ENCODE measurements around the gene PCMTD2.

The PCMTD2 gene

GRCh38 chr20:64239449-64240242 lies 15.9 kb upstream of the PCMTD2 start:
- no peak for DNase-seq

- DNase-seq = no peak
These were observed 15.1 kb upstream of the PCMTD2 start for GRCh38 chr20:64240243-64241015.

DNA sequence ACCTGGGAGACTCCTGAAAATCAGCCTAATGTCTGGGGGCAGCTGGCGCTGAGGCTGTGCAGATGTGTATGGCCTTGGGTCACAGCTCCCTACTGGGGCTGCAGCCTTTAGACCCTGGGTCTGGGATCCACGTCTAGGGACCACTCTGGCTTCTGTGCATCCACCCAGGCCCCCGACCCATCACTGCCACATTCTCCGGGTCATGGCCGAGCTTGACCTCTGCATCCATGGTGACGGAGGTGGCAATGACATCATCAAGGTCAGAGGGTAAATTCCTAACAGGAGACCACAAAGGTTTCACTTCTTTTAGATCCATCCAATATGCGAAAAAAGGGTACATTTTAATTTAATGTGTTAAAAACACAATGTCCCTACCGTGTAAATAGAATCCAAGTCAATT lies 14.5 kb upstream of the PCMTD2 start:
- DNase-seq = no peak

GRCh38 chr20:64242003-64242796 lies 13.3 kb upstream of the PCMTD2 start:
- DNase-seq = no peak

DNA sequence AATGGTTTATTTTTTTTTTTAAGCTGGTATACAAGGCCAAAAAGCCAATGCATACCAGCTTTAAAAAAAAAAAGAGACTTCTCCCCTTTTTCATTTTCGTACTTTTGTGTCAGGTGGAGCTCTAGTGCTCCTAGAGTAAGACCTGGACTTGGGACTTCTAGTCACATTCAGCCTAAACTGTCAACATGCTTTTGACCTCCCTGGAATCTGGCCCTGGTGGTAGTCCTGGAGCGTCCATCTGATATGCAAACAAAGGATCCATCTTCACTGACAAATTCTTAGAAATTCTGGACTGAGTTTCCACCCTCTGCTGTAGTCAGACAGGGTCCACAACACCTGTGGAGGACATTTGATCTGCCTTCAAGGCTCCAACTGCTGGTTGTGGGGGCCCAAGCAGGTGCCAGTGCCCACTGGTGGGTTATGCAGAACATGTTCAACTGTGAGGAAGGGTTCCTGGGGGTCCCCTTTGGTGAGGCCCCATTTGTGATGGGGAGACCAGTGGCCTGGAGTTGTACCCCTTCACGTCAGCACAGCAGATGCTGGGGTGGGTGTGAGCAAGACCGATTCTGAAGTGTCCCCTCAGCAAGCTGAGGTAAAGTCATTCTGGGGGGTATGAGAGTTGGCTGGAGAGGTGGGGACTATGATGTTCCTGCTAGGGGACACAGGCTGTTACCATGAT lies 12.6 kb upstream of the PCMTD2 start:
- no peak for DNase-seq

GRCh38 chr20:64244281-64244805 lies 11.2 kb upstream of the PCMTD2 start:
- no peak for DNase-seq

DNA sequence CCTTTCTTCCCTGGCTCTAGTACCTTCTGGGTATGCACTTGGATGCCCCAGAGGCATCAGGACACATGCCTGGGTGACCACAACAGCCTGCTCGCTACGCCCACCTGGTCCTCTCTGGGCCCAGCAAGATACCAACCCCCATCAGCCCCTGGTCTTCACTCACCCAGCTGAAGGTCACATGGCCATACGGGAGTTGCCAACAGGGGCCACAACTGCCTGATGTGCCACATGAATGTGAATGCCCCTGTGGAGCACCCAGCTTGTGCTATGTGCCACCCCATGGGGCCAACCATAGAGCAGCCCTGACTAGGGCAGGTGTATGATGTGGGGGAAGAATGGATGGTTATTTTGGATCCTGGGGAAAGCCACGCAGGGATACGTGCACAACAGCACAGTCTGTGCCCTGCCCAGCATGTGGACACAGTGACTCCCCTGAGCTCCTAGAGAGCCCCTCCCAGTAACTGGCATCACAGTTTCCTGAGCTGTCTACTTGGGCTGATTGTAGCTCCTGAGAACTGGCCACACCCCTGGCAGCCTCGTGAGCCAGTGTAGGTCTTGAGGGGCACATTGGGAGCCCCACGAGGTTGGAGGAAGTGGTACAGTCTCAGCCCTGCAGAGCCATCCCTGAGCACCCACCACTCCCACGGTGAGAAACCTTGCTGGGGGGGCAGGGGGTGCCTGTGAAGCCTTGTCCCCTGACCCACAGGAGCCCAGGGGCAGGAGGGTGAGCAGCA lies 10.5 kb upstream of the PCMTD2 start:
- peak; percentile 17 for DNase-seq

DNA sequence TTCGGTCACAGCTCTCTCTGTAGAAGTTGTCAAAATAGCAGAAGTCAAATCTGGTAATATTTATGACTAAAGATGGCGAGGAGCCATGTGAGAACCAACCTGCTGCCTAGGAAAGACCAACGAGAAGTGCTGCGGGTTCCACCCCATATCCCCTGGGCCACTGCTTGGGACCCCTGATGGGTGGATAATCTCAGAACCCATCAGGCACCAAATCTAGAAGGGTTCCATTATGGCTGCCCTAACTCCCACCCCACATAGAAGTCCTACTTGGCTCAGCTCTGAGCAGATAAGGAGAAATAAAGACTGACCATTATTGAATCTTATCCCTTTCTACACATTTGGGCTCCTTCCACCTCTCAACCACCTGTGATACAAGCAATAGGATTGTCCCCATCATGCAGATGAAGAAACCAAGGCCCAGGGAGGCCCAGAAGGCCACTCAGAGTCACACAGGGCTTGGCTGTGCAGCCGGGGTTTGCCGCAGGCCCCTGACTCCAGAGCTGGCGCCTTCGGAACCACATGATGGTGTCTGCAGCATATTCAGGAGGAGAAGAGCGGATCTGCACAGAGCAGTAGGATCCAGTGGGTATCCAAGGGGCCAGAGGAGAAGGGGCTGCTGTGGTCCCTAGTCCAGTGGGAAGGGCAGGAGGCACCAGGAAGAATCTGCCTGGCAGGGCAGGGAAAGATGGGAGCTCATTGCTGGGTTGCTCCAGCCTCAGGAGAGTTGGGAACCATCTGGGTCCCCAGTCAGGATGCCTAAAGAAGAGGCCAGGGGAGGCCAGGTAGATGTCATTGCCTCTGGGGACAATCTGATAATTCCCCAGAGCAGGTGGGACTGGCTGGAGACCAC lies 9.6 kb upstream of the PCMTD2 start:
- no peak for DNase-seq

DNA sequence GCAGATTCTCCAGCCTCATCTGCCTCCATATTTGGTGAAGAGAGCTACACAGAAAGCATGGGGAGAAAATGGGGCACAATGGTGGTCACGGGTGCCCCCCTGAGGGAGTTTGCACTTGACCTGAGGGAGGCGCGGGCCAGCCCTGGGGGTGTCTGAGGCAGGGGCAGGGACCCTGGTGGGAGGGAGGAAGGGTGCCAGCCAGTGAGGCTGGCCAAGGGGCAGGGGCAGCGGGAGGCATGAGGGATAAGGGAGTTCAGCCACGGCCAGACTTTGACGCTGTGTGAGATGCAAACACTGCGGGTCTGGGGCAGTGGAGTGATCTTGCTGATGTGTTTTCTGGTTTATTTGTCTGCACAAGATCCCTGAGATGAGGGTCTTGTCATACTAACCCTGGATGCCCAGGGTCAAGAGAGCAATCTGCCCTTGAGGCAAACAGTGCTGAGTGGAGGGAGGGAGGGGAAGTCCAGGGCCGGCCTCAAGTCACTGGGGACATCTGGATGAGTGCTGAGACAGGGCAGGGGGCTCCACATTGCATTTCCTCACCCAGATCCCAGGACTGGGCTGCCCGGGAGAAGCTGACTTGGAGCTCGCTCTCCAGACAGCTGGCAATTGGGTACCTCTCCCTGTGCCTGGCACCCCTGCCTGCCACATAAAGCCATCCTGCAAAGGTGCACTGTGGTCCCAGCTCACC lies 8.8 kb upstream of the PCMTD2 start:
- DNase-seq = no peak

- no peak for DNase-seq
These were observed 8.3 kb upstream of the PCMTD2 start for GRCh38 chr20:64247307-64247618.

GRCh38 chr20:64247970-64248841 lies 7.3 kb upstream of the PCMTD2 start:
- DNase-seq = no peak

DNA sequence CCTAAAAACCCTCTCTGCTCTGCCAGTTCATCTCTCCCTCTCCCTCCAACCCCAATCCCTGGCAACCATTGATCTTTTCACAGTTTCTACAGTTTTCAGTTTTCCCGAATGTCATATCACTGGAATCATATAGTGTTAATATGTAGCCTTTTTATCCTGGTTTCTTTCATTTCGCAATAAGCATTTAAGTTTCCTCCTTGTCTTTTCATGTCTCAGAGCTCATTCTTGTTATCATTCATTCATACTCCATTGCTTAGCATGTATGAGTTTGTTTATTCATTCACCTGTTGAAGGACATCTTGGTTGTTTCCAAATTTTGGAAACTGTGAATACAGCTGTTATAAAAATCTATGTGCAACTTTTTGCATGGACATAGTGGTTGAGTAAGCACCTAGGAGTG lies 5.5 kb upstream of the PCMTD2 start:
- no peak for DNase-seq

- no peak for DNase-seq
These were observed 2.6 kb upstream of the PCMTD2 start for GRCh38 chr20:64253000-64253383.

- no peak for DNase-seq
These were observed 2.1 kb upstream of the PCMTD2 start for GRCh38 chr20:64253443-64253842.

- DNase-seq = no peak
These were observed 1.4 kb upstream of the PCMTD2 start for GRCh38 chr20:64254156-64254555.

GRCh38 chr20:64254571-64255360 lies 782 bp upstream of the PCMTD2 start:
- DNase-seq = no peak

GRCh38 chr20:64256282-64256935 lies 861 bp downstream of the PCMTD2 start:
- DNase-seq = peak; percentile 23

DNA sequence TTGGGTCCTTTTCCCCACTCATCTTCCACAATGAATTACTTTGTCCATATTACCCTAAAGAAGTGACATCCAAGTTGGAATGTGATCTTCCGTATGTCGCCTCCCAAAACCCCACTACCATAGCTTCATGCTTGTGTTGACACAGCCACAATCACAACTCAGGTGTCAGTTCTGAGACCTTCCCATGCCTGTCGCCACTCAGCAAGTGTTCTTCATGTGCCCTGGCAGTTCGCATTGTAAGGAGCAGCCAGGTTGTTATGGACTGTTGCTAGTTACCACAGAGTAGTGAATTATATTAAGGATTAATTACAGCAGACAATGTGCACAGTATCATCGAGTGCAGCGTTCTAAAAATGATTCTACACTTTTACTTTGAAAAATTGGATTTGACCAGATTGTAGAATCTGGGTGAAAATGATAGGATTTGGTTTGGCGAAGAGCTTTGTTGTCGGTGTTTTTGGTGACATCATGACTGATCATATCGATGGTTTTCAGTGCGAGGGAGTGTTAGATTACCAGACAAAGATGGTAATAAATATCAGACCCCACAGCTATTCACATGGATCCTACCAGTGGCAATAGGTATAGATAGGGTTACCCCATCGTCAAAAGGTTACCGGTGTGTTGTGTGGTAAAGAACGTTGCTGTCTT lies 1.7 kb downstream of the PCMTD2 start:
- DNase-seq = no peak
